Loucy (cell line): ENCODE results near the gene RNF125.

Experiments used
- H2AFZ ChIP-seq: fragments of 200-600 bp; sonication (generic); 2 replicates; pipeline ENCODE4 v1.6.0; 2016; ENCODE audit warnings: antibody characterized with exemption, mild to moderate bottlenecking, low read length, moderate library complexity
- H3F3A ChIP-seq: fragments of 200-600 bp; 2 replicates; pipeline ENCODE4 v1.6.0; 2016; ENCODE audit warnings: antibody characterized with exemption, low read depth, mild to moderate bottlenecking
- H3K27me3 ChIP-seq: fragments of 200-600 bp; sonication (generic); 2 replicates; pipeline ENCODE4 v1.6.1; 2014; ENCODE audit warnings: low read length, mild to moderate bottlenecking; ENCODE audit not compliant: insufficient read depth, poor library complexity, severe bottlenecking
- H3K36me3 ChIP-seq: fragments of 200-600 bp; sonication (generic); 2 replicates; pipeline ENCODE4 v1.6.1; 2016; ENCODE audit warnings: low read length; ENCODE audit not compliant: insufficient read depth
- H3K4me1 ChIP-seq: fragments of 200-600 bp; sonication (generic); 2 replicates; pipeline ENCODE4 v1.5.1; 2014; ENCODE audit warnings: low read length, mild to moderate bottlenecking; ENCODE audit not compliant: insufficient read depth, poor library complexity, severe bottlenecking
- H3K4me2 ChIP-seq: fragments of 200-600 bp; sonication (generic); 2 replicates; pipeline ENCODE4 v1.6.0; 2014; ENCODE audit warnings: antibody characterized with exemption, low read length, low read depth, mild to moderate bottlenecking; ENCODE audit not compliant: poor library complexity, severe bottlenecking
- H3K4me3 ChIP-seq: fragments of 200-600 bp; sonication (generic); 2 replicates; pipeline ENCODE4 v1.5.1; 2014; ENCODE audit warnings: low read length, mild to moderate bottlenecking, mixed read lengths; ENCODE audit not compliant: poor library complexity, severe bottlenecking
- H3K79me2 ChIP-seq: fragments of 200-600 bp; sonication (generic); 2 replicates; pipeline ENCODE4 v1.6.1; 2014; ENCODE audit warnings: low read length; ENCODE audit not compliant: insufficient read depth
- H3K9ac ChIP-seq: fragments of 200-600 bp; sonication (generic); 2 replicates; pipeline ENCODE4 v1.6.0; 2014; ENCODE audit warnings: mild to moderate bottlenecking, low read depth, low read length, moderate library complexity; ENCODE audit not compliant: poor library complexity, severe bottlenecking
- H3K9me2 ChIP-seq: fragments of 200-600 bp; sonication (generic); replicated peaks from 2 replicates; pipeline ENCODE4 v1.6.1; 2016; ENCODE audit warnings: low read depth, low read length, mixed read lengths
- H3K9me3 ChIP-seq: fragments of 200-600 bp; sonication (generic); 2 replicates; pipeline ENCODE4 v1.6.1; 2014; ENCODE audit warnings: mild to moderate bottlenecking, antibody characterized with exemption, low read length, low read depth; ENCODE audit not compliant: insufficient read depth
- H4K20me1 ChIP-seq: fragments of 200-600 bp; sonication (generic); 2 replicates; pipeline ENCODE4 v1.6.0; 2014; ENCODE audit warnings: antibody characterized with exemption, low read length, mild to moderate bottlenecking; ENCODE audit not compliant: insufficient read depth, poor library complexity, severe bottlenecking
- EZH2phosphoT487 ChIP-seq: fragments of 200-600 bp; IDR thresholded peaks from 2 replicates; pipeline ENCODE4 v1.6.1; 2018; ENCODE audit warnings: antibody characterized with exemption, mild to moderate bottlenecking, moderate library complexity, borderline replicate concordance
- TF ChIP-seq, protein P1 (sequence below): fragments of 200-600 bp; sonication (generic); conservative IDR thresholded peaks from 2 replicates; pipeline ENCODE4 v1.5.1; 2014; ENCODE audit warnings: mild to moderate bottlenecking, antibody characterized with exemption, low read length

Gene RNF125

DNA sequence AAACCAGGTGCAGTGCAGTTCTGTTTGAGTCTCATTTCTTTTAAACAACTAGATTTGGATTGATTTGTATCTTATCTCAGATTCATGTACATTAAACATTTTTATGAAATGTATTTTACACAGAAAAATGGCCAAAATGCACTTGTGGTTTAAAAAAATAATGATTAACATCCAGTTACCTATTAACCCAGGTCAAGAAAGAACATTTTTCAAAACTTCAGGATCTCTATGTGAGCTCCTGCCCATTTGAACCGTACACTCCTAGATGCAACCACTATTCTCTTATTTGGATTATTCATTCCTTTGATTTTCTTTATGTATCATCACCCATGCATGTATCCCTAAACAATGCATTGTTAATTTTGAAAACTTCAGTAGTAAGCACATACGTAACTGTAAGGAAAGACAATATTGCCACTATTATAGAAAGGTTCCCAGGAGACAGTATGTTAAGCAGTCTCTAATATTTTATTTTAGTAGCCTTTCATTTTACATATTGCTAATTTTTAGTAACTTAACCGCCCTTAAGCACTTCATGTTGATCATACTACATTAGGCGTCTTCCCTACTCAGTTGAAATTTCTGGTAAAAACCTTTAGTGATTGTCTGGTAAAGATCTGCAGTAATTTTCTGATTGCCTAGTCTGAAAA lies 95.8 kb downstream of the RNF125 start:
- Histone ChIP-seq H3K79me2 (peaks cover 92% of the 10 kb centered on the region), H3K27me3 (no peaks in the 10 kb centered on the region), H3F3A (no peaks in the 10 kb centered on the region), H3K4me3 (no peak overlapping the region), H3K9ac (no peak overlapping the region), H3K4me2 (no peak overlapping the region), H4K20me1 (peaks cover 65% of the 10 kb centered on the region), H3K9me2 (no peaks in the 10 kb centered on the region), H3K4me1 (no peaks in the 10 kb centered on the region), H3K9me3 (no peaks in the 10 kb centered on the region), H3K36me3 (peaks cover 78% of the 10 kb centered on the region; the same call in 1 of the 2 replicates), H2AFZ (no peak overlapping the region)
- TF ChIP-seq EZH2phosphoT487 = no peak
- TF ChIP-seq, protein P1, sequence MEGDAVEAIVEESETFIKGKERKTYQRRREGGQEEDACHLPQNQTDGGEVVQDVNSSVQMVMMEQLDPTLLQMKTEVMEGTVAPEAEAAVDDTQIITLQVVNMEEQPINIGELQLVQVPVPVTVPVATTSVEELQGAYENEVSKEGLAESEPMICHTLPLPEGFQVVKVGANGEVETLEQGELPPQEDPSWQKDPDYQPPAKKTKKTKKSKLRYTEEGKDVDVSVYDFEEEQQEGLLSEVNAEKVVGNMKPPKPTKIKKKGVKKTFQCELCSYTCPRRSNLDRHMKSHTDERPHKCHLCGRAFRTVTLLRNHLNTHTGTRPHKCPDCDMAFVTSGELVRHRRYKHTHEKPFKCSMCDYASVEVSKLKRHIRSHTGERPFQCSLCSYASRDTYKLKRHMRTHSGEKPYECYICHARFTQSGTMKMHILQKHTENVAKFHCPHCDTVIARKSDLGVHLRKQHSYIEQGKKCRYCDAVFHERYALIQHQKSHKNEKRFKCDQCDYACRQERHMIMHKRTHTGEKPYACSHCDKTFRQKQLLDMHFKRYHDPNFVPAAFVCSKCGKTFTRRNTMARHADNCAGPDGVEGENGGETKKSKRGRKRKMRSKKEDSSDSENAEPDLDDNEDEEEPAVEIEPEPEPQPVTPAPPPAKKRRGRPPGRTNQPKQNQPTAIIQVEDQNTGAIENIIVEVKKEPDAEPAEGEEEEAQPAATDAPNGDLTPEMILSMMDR = no peak

- peaks cover 41% of the 10 kb centered on the region; the same call in 1 of the 2 replicates for H3K79me2 ChIP-seq
- no peaks in the 10 kb centered on the region for H3K4me1 ChIP-seq
- no peak overlapping the region for H2AFZ ChIP-seq
- H3K9me3 ChIP-seq = no peaks in the 10 kb centered on the region
- no peak overlapping the region for H3K4me2 ChIP-seq
- H3F3A ChIP-seq = no peaks in the 10 kb centered on the region
- no peaks in the 10 kb centered on the region for H3K27me3 ChIP-seq
- no peak overlapping the region for H3K9ac ChIP-seq
- H3K4me3 ChIP-seq = no peak overlapping the region
- peaks cover 88% of the 10 kb centered on the region; the same call in 1 of the 2 replicates for H3K36me3 ChIP-seq
- TF ChIP-seq, protein P1 = no peak
- no peak for TF ChIP-seq EZH2phosphoT487
- no peaks in the 10 kb centered on the region for H3K9me2 ChIP-seq
- H4K20me1 ChIP-seq = peaks cover 23% of the 10 kb centered on the region
These were observed 103.4 kb downstream of the RNF125 start for GRCh38 chr18:32122039-32122438.
